OCI-M2 (cell line): Measurements from ENCODE around the gene PAXIP1.
"Not testable (repeated sequence)": the region's sequence is repeated elsewhere in the genome, so short reads cannot be mapped to it uniquely, and the experiment has no call there.

Experiments
- DNase-seq: peaks from one replicate; lab custom pipeline; 2025; ENCODE audit not compliant: unreplicated experiment; lab: John Stamatoyannopoulos, UW

Gene PAXIP1, protein sequence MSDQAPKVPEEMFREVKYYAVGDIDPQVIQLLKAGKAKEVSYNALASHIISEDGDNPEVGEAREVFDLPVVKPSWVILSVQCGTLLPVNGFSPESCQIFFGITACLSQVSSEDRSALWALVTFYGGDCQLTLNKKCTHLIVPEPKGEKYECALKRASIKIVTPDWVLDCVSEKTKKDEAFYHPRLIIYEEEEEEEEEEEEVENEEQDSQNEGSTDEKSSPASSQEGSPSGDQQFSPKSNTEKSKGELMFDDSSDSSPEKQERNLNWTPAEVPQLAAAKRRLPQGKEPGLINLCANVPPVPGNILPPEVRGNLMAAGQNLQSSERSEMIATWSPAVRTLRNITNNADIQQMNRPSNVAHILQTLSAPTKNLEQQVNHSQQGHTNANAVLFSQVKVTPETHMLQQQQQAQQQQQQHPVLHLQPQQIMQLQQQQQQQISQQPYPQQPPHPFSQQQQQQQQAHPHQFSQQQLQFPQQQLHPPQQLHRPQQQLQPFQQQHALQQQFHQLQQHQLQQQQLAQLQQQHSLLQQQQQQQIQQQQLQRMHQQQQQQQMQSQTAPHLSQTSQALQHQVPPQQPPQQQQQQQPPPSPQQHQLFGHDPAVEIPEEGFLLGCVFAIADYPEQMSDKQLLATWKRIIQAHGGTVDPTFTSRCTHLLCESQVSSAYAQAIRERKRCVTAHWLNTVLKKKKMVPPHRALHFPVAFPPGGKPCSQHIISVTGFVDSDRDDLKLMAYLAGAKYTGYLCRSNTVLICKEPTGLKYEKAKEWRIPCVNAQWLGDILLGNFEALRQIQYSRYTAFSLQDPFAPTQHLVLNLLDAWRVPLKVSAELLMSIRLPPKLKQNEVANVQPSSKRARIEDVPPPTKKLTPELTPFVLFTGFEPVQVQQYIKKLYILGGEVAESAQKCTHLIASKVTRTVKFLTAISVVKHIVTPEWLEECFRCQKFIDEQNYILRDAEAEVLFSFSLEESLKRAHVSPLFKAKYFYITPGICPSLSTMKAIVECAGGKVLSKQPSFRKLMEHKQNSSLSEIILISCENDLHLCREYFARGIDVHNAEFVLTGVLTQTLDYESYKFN

DNA sequence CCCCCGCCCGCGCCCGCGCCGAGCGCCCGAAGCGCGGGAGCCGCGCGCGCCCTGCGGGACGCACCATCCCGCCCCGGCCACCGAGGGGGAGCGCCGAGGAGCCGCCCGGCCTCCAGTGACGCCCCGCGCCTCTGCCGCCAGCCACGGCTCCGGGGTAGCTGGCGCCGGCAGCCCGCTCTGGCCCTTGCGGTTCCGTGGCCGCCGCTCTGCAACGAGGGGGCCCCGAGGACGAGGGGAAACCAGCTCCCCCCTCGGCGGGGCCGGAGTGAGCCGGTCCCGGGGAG, at the start of gene PAXIP1:
Gene PAXIP1, minus strand, starts transcription at position 33 of the 284 bp plus-strand sequence. CDS start 195 bp downstream, outside the sequence.
- no peak for DNase-seq

GRCh38 chr7:155051355-155051754, 48.4 kb upstream of the PAXIP1 start:
- no peak for DNase-seq

DNA sequence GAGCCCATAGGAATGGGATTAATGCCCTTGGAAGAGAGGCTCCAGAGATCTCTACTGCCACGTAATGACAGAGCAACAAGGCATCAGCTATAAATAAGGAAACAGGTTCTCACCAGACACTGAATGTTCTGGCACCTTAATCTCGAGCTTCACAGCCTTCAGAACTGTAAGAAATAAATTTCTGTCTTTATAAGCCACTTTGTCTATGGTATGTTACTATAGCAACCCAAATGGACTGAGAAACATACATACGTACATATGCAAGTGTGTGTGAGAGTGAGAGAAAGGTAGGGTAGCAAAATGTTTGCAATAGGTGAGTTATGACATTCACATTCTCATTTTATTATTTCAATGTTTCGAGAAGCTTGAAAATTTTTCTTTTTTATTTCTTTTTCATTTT, 45.1 kb upstream of the PAXIP1 start:
- no peak for DNase-seq

DNA sequence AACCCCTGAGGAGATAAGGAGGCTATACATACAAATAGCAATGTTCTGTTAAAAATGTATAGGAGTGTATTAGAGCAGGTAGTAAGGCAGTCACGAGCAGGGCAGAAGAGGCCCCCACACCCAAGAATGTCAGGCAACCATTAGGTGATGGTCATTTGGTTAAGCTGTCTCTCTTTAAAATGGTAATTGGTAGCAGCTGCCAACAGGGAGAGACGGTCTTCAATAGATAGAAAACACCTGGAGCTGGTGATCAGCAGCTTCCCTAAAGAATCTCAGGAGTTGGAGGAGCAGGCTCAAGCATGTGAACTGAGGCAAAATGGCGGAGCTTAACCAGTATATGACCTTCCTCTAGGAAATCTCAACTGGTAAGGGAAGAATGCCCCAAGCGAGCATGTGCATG, 40.8 kb upstream of the PAXIP1 start:
- DNase-seq = no peak

DNA sequence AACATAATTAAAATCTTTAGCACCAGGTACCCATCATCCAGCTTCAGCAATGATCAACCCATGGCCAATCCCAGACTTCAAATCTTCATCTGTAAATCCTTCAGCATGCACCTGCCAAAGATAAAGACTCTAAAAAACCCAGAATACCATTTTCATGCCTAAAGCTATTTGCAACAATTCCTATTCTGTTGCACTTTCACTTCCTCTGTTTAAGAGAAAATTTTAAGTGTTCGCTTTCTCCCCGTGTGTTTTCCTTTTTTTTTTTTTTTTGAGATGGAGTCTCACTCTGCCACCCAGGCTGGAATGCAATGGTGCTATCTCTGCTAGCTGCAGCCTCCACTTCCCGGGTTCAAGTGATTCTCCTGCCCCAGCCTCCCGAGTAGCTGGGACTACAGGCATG, 35.4 kb upstream of the PAXIP1 start:
- no peak for DNase-seq

DNA sequence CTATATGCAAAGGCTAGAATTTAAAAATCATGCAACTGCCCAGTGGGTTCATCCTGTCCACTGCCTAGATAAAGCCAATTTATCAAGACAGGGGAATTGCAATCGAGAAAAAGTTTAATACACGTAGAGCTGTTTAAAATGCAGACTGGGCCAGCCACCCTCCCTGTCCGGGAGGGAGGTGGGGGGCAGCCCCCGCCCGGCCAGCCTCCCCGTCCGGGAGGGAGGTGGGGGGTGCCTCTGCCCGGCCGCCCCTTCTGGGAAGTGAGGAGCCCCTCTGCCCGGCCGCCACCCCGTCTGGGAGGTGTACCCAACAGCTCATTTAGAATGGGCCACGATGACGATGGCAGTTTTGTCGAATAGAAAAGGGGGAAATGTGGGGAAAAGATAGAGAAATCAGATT, 31.6 kb upstream of the PAXIP1 start:
- DNase-seq = not testable (repeated sequence)

- DNase-seq = no peak
Measured at GRCh38 chr7:155032978-155033377, 30.1 kb upstream of the PAXIP1 start.

DNA sequence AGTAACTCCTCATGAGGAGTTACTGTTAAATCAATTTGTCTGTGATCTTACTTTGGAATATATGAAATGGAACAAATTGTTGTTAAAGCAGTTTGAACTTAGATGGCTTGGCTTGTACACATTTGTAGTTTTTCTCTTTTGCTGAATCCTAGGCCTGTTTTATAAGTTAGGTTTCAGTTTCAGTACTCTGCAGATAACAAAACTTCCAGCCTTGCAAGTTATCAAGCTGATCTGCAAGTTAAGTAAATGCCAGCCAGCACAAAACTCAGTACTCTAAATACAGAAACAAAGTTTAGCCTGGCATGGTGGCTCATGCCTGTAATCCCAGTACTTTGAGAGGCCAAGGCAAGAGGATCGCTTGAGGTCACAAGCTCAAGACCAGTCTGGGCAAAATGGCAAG, 25.0 kb upstream of the PAXIP1 start:
- no peak for DNase-seq

DNA sequence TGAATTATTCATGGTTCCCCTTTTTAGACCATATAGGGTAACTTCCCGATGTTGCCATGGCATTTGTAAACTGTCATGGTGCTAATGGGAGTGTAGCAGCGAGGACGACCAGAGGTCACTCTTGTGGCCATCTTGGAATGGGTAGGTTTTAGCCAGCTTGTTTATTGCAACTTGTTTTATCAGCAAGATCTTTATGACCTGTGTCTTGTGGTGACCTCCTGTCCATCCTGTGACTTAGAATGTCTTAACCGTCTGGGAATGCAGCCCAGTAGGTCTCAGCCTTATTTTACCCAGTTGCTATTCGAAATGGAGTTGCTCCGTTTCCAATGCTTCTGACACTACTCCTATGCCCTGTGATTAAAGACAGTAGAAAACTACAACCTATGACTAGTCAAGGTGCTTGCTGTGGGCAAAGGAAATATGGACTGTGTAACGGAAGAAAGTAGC, 18.8 kb upstream of the PAXIP1 start:
- DNase-seq = no peak

- DNase-seq = no peak
Measured at GRCh38 chr7:155020996-155021395, 18.1 kb upstream of the PAXIP1 start.

- DNase-seq = no peak
Measured at GRCh38 chr7:155017834-155018233, 14.9 kb upstream of the PAXIP1 start.

GRCh38 chr7:155011086-155011485, 8.2 kb upstream of the PAXIP1 start:
- no peak for DNase-seq

GRCh38 chr7:155009570-155010157, 6.7 kb upstream of the PAXIP1 start:
- DNase-seq = no peak

DNA sequence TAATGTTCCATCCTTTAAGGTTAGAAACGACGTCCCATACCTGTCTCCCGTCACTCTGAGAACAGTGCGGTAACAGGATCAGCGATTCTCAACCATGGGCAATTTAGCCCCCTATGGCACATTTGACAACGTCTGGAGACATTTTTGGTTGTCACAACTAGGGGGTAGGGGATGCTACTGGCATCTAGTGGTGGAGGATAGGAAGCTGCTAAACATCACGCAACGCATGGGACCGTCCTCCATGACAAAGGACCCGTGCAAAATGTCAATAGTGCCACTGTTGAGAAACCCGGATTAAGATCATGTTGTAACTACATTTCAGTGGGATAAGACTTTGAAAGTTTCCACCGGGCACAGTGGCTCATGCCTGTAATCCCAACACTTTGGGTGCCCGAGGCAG, 5.0 kb upstream of the PAXIP1 start:
- no peak for DNase-seq

DNA sequence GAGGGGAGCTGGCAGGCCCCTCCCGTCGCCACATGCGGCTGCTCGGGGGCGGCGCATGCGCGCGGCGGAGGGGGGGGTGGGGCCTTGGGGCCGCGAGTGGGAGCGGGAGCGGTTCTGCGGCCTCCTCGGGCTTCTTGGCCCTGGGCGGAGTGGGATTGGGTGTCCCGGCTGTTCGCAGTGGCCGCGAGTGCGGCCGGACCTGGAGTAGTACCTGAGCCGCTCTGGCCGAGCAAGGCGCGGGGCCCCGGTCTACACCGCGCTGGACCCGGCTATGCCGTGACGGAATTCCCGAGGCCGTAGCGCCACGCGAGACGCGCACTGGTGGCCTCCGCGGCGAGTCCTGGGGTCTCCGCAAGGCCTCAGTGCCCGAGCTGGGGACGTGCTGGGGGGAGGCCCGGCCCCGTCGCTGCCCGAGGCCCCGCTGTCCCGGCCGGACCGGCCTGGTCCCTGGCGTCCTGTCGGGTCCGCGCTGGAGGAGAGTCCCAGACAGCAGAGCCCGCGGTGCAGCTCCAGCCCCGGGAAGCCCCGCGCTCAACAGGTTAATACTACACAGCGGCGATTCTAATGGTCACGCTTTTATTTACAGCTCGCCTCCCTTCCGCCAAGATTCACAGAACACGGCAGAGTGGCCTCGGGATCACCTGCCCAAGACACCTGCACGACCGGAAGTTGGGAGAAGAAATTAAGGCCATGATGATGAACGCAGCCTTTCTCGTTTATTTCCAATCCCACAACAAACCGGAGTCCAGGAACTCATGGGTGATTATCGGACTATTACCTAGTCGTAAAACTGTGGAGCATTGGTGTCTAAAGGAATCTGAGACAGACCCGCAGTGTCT, 671 bp upstream of the PAXIP1 start:
- DNase-seq = peak; percentile 48

GRCh38 chr7:155002411-155003091, 373 bp downstream of the PAXIP1 start:
- no peak for DNase-seq

DNA sequence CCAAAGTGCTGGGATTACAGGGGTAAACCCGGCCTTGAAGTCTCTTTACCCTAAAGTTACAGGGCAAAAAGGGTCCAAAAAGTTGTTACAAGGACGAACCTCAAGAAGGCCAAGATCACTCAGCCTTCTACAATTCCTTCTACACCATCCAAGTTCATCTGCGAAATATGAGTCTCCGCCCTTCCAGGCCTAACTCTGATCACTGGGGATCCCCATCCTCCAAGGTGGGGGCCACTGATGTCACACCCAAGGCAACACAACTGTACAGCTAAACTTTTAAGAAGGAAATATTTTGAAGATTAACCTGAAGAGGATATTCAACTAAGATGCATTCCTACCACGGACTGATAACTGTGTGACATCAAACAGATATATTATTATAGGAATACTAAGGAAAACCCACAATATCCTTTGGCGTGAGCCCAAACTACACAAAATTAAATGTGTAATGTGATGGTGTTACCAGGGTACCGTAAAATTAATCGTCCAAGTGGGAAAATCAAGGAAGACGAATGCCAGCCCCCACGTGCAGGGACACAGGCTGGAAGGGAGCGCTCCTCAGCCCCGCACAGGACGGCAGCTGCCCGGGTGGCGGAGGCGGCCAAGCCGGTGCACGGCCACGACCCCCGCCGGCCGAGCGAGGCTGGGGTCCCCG, 1.0 kb downstream of the PAXIP1 start:
- no peak for DNase-seq

DNA sequence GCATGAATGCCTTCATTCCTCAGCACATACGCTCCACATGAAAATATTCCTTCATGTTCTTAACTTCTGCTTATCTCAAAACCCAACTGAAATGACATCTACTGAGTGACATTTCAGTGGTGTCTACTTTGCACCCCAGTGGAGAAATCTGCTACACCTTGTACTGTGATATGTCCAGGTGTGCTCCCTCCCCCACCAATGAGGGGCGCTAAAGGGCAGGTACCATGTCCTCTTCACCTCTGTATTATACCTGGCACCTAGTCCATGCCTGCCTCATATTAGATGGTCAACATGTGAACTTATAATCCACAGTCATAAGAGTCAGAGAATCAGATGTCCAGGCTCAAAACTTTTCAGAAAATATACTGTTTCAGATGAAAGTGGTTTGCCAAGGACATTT, 2.1 kb downstream of the PAXIP1 start:
- no peak for DNase-seq

- no peak for DNase-seq
Measured at GRCh38 chr7:154998481-154998880, 4.4 kb downstream of the PAXIP1 start.
